ENCODE results near the gene OR4B1.

The OR4B1 gene

GRCh38 chr11:48263423-48263911 is 46.9 kb downstream of the OR4B1 start, which contains the start of gene OR4X1:
OR4X1 (plus strand) TSS chr11:48263861; CDS start chr11:48263861, 0 bp downstream.
- DNase-seq: no peak

All from NK-92 treated with Interleukin-12 subunit alpha and Interleukin-12 subunit beta, amount 100 ng/mL, for 24 hours (cell line).